TTC549 (cell line): Measurements from ENCODE around the gene COX17.
"Not testable (repeated sequence)": the region's sequence is repeated elsewhere in the genome, so short reads cannot be mapped to it uniquely, and the experiment has no call there.

Source experiments
- FAIRE-seq: peaks from 2 replicates; lab custom pipeline; 2012; peaks lifted over from hg19 to GRCh38; lab: Jason Lieb, UNC

Gene COX17, protein sequence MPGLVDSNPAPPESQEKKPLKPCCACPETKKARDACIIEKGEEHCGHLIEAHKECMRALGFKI

DNA sequence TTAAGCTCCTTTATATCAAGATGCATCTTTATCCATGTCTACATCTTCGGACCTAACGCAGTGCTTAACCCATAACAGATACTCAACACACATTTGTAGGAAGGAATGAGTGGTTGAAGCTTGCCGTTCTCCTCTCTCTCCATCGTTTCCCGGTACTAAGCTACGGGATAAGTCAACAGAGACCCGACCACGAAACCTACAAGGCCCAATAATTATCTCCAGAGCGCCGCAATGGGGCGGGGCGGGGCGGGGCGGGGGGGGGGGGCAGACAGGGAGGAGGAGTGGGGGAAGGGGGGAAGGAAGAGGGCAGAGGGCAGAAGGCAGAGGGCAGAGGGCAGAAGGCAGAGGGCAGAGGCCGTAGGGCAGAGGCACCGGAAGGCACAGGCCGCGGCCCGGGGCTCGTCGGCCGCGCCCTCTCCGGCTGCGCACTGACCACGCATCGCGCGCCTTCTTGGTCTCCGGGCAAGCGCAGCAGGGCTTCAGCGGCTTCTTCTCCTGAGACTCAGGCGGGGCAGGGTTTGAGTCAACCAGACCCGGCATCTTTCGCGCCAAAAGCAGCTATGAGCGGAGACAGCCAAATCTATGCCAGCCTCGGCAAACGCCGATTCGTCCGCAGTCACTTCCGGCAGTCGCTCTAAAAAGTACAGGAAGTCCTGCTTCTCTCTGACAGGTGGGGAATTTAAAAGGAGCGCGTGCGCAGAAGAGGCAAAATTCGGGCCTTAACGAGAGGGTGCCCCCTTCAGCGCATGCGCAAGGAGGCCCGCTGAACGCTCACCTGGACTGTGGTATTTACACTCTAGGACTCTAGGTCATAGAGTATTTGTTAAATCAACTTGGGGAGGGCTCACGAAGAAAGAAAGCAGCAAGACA, at the start of gene COX17:
COX17 (minus strand) TSS at position 636 of the 870 bp plus-strand sequence; CDS start at position 540, 96 bp downstream.
- peak; percentile 74 for FAIRE-seq

DNA sequence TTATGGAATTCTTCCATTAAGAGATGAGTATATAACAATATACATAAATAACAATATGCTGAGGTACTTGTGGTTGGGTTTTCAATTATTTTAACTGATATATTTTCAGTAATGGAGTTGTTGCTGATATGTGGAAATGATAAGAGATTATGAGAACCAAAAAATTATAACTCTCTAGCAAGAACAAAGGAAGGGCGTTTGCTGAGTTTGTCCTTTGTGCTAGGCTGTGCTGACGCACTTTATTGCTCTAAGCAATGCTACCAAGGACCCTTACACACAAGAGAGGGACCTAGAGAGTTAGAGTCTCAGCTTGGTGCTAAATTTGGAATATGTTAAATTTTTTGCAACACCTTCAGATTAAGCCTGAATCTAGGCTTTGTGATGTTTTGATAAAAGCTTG, 49.7 kb upstream of the COX17 start:
- no peak for FAIRE-seq

DNA sequence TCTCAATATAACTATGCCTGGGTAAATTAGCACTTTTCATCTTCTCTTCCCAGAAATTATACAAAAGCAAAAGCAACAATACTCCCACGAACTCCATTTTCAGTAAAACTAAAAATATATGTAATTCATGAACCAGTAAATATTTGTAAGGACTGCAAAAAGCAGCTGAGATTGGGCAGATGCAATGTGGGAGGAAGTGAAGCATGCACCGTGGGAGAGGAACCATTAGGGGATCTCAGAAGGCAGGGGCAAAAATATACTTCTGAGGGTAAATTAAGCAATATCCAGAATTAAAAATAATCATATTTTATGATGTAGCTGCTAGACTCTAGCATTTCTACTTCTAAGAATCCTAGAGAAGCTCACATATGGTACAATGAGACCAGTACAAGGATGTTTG, 45.8 kb upstream of the COX17 start:
- no peak for FAIRE-seq

DNA sequence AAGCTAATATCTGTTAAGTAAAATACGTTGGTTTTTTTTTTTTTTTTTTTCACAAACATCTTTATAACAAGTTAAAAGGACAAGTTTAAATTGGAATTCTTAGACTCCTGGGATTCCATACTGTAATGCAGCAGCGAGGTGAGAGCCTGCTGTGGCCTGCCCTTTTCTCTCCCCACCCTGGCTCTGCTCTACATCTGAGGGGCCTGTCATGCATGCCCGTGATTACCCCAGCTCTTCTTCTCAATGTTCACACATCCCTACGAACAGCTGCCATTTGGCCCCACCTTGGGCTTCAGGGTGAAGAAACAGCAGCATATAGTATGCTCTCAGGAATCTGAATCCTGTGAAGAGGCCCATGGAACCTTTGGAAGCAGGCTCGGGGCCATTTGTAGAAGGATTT, 40.3 kb upstream of the COX17 start:
- FAIRE-seq: no peak

DNA sequence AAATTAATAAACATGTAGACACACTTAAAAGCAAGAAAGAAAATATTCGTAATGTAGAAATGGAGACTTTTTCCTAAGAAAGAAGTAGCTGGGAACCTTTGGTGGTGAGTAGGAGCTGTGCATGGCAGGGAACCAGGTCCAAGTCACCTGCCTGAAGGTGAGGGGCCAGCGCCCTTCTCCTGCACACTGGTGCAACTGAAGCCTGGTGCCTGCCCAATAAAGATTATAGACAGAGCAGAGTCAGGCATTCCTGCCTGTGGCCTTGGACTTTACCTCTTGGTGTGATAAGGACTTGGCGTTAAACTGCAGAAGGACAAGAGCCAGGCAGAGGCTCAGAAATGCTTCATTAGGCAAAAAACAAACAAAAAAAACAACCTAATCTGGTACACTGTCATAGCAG, 39.8 kb upstream of the COX17 start:
- no peak for FAIRE-seq

DNA sequence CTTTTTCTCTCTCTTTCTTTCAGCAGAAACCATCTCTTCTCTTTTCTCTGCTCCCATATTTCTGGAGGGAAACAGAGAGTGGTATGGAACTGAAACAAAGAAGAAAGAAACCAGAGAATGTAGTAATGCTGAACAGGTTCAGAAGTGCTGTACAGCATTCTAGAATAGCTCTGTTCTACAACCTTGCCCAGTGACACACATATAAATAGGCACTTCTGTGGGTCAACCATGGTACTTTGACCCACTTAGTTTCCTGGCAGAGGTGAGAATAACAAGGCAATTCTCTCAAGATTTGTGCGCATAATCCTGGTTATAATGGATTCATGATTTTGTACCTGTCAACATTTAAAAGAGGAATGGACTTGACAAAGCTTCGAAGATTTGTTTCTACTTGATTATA, 37.9 kb upstream of the COX17 start:
- FAIRE-seq: no peak

DNA sequence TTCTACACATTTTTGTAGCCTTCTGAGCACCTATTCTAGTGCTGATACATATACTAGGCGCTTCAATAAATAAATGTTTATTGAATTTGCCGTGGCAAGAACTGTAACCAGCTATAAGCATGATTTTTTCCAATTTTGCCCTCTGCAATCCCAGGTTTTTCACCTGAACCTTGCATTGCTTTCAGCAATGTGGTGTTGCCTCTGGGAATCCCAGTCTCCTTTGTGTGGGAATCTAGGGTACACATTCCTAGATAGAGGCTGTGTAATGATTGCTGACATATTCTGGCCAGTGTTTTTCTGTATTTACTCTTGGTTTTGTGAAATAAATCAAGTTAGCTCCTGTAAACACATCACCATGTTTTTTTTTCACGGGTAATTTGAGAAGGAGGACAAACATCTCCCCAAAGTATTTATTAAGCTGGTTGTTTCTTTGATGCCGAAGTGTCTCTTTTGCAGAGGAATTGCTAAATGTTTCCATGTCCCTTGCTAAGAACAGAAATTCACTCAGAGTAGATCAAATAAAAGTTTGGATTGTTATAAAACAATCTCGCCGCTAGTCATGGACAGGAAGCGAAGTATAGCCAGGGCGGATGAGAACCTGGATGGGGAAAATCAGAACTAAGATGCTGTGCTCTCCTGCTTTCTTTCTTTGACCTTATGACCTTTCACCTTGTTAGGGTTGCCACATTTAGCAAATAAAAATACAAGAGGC, 26.8 kb upstream of the COX17 start:
- FAIRE-seq: no peak

DNA sequence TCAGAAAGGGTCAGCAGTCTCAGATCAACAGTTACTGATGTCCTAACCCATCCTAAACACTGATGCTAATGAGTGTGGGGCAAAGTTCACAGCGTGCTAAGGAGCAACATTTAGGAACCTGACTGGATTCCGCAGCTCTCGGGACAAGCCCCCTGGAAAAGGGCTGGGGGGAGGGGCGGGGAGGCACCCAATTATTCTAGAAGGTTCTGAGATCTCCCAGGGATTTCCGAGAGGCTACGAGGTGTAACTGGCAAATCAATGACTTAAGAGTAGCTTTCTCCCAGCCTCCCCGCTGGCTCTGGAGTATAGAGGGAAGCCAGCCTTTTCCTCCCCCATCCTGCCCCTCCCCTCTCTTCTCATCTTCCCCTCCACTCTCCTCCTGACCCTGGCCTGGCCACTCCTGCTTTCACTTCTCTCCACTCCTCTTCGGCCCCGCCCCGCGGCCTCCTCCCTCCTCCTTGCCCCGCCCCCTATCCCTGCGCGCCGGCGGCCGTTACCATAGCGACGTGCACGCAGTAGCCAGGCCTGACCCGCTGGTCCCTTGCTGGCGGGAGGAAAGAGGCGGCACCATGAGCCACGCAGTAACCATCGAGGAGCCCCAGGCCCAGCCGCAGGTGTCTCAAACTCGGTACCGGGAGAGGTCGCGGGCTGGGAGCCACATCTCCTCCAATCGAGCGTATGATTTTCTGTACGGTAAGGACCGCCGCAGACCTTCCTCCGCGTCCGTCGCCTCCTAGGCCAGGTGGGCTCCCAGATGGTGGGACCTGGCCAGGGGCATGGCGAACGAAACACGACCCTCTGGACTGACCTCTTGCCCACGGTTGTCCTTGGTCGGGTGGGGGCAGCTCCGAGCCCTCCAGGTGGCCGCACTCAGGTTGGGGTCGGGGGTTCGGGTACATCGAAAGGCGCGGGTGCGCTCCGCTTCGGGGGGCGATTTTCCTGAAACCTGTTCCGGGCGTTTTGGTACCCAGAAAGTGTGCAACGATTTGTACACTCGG, 25.6 kb upstream of the COX17 start, which contains the start of gene CFAP91:
CFAP91 (plus strand) TSS at position 493 of the 998 bp plus-strand sequence; CDS start at position 570, 77 bp downstream.
- FAIRE-seq: no peak

DNA sequence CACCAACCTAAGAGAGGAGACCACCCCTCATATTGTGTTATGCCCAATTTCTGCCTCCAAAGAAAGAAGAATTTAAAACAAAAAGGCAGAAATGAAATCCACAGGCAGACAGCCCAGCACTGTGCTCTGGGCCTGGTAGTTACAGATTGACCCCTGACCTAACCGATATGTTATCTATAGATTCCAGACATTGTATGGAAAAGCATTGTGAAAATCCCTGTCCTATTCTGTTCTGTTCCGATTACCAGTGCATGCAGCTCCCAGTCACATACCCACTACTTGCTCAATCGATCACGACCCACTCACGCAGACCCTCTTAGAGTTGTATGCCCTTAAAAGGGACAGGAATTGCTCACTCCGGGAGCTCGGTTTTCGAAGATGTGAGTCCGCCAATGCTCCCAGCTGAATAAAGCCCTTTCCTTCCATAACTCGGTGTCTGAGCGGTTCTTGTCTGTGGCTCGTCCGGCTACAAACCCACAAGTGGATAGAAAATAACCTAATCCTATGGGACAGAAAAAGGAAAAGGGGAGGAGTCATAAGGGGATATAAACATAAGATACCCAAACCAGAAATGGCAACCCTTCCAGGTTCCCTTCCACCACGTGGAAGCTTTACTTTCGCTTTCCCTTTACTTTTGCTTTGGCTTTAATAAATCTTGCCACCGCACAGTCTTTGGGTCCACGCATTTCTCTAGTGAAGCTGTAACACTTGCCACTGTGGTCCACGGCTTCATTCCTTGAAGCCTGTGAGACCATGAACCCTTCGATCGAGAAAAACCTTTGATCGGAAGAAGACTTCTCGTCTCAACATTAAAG, 23.9 kb upstream of the COX17 start:
- FAIRE-seq: no peak

DNA sequence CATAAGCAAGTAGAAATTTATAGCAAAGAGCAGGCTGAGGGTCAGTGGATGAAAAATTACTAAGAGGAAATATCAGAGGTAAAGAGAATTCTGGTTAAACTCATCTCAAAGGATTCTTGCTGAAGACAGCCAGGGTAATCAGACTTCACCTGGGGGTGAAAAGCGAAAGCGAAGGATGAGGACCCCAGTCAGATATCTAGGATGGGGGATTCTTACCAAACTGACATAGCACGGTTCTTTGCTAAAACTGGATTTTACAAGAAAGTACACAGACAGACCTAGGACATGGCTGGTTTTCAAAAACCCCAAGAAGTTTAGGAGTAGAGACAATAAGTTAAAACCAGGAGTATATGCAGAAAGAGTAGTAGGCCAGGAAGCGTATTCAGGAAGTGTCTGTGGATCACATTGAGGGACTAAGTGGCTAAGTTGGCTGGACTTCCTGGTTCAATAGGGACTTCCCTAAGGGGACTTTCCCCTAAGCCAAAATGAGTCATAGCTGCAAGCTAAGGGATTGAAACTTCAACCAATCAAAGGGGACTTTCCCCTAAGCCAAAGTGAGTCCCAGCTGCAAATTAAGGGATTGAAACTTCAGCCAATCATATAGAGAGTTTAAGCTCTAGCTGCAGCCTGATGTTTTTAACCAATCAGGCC, 23.2 kb upstream of the COX17 start:
- no peak for FAIRE-seq

DNA sequence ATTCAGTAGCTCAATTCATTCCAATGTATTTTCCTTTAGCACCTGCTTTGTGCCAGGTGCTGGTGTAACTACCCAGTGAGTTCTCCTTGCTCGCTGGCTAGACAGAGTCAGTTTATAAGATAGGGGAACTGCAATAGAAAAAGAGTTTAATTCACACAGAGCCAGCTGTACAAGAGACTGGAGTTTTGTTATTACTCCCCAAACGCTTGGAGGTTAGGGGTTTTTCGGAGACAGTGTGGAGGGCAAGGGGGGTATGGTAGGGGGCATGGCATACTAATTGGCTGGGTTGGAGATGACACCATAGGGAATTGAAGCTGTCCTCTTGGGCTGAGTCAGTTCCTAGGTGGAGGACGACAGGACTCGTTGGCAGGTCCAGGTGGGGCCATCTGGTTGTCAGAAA, 20.2 kb upstream of the COX17 start:
- FAIRE-seq: no peak

DNA sequence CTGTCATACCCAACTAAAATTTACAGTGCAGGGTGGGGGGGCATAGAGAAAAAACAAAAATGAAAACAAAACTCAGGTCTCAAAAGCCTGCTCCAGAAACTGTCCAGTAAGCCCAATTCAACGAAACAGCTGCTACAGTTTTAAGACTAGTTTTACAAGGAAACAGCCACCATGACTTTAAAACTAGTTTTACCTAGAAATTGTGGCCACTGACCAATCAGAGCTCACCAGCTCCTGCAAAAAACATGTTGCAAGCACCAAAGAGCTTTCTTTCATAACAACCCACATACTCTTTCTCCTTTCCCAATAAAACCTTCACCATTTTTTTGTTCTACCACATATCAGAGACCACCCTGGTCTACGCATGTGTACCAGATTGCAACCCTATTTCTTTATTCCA, 18.3 kb upstream of the COX17 start:
- no peak for FAIRE-seq

DNA sequence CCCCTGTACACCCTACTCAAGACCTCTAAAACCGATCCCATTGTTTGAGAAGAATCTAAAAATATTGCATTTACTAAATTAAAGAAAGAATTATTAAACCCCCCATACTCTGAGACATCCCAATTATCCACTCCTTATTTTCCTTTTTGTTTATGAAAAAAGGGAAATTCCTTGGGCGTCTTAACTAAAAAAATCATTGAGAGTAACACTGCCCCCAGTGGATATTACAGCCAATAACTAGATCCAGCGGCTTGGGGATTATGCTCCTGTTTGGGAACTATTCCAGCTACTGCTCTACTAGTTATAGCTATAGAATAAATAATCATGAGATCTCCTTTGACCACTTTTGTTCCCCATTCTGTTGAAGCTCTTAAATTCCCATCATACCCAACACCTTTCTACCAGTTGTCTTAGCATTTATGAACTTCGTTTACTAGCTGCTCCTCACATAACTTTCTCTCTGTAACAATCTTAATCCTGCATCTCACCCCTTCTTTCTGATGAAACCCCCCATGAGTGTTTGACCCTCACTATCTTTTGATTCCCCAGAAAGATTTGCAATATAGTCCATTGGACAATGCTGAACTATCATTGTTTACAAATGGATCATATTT, 12.9 kb upstream of the COX17 start:
- no peak for FAIRE-seq

DNA sequence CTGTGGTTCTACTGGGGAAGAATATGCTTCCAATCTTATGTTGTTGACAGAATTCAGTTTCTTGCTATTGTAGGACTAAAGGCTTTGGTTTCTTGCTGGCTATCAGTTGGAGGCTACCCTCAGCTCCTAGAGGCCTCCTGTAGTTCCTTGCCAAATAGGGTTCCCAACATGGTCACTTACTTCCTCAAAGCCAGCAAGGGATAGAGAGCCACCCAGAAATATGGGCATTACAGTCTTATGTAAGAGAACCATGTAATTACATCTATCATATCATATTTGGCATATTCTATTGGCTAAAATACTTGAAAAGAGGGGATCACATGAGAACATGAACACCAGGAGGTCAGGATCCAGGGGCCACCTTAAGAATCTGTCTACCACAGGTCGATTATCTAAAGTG, 6.2 kb upstream of the COX17 start:
- FAIRE-seq: no peak

DNA sequence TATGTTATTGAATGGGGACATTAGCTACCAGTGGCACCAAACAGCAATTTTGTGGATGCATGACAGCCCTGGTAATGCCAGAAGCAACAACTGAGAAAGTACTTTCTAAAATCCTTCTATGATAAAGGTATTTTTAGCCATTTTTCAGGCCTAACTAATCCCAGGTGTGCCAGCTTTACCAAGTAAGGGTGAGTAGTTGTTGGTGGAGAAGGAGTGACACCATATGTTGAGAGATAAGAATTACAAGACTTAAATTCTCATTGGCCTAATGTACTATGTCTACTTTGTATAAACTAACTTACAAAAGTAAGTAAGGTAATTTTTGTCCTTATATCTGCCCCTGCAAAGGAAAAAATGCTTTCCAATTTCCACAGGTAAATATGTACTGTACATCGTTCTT, 4.1 kb upstream of the COX17 start:
- FAIRE-seq: no peak

DNA sequence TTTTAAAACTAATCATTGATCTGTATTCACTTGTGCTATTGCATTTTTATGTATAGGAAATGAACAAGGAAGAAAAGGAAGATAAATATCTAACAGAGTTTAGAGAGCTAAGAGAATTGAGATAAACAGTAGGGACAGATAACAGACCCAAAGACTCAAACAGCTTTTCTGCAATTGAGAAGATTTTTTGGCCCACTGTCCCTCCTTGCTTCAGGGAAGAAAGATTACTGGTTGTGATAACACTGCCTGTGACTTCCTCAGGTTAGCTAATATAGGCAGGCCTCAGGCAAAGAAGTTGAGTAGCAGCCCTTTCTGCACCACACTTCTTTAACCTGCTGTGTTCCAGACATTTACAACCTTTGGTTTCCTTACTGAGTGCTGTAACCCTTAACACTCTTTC, 2.7 kb upstream of the COX17 start:
- FAIRE-seq: no peak

DNA sequence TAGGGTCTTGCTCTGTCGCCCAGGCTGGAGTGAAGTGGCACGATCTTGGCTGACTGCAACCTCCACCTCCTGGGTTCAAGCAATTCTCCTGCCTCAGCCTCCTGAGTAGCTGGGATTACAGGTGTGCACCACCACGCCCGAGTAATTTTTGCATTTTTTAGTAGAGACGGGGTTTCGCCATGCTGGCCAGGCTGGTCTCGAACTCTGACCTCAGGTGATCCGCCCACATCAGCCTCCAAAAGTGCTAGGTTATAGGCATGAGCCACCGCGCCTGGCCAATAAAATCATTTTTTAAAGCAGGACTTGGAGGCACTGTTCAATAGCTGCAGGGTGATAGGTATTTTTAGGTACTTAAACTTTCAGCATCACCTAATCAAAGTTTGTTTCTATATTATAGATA, 1.0 kb upstream of the COX17 start:
- FAIRE-seq: not testable (repeated sequence)

DNA sequence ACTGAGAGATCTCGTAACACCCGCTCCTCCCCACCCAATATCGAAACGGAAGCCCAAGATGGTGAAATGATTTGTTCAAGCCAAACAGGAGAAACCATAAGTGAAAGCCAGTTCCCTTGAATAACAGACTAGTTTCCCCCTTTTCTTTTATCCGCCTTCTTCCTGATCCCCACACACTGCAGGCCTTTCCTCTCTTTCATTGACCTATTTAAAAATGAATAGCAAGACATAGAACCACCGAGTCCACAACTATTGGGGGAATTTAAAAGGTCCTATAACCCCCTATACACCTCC, 382 bp upstream of the COX17 start:
- no peak for FAIRE-seq

DNA sequence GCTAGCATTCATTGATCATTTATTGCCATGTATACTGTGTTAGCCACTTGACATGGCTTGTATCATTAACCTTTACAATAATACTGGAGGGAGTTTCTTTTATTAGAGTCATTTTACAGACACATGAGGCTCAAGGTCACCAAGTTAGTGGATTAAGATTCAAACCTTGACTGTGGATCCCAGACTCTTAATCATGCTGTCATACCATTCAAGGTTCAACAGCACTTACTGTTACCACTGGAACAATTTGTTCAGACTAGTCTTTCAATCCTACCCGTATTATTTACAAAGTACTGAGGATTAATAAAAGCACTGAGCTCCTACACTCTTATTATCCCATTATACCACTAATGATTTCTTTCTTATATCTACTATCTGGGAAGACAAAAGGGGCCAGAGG, 1.2 kb downstream of the COX17 start:
- no peak for FAIRE-seq

DNA sequence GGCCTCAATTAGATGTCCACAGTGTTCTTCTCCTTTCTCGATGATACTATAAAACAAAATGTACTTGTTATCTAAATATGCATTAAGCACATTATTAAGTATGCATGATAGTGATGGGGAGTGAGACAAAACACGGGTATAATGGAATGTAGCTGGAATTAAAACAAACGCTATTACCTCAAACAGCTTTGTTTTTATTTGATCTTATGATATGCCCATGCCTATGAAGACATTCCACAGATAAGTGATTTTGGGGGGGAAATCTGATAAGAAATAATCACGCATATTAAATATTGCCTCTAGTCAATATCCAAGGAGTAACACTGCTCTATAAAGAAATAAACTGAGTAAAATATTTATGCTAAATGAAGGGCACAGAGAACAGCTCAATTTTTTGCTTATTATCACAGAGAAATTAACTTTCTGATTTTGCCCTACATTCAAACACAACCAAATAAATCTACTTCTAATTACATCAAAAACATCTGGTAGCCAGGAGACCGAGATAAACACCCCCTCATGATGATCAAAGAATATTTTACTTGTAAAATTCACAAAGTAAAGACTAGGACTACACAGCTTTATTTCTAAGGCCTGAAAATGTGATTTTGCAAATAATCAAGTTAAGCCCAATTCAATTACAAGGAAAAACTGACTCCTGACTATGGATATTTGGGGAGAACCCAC, 1.9 kb downstream of the COX17 start:
- FAIRE-seq: no peak
